HG02759 (cell line): Measurements from ENCODE around the gene MAPKAP1.

Experiments used
- ATAC-seq: cut with Tn5 transposase; IDR thresholded peaks from one replicate; pipeline ENCODE4 v1.9.1; 2021; ENCODE audit warnings: mild to moderate bottlenecking, moderate library complexity; ENCODE audit not compliant: unreplicated experiment

The MAPKAP1 gene

DNA sequence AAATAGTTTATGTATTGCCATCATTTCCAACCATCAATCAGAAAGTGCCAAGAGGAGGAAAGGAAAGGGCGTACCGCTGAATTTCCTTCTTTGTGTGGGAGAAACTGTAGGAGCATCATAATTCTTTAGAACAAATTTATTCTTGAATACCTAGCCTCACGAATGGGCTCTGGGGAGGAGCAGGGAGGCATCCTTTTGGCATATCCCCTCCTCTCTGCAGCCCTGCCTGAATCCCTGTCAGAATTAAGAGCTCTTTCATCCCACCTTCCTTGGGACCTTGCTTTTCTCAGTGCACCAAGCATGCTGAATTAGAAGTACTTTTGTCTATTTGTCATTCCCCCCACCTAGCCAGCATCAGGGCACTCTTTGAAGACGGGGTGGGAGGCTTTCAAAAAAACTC, 189.4 kb downstream of the MAPKAP1 start:
- ATAC-seq, result no peak

DNA sequence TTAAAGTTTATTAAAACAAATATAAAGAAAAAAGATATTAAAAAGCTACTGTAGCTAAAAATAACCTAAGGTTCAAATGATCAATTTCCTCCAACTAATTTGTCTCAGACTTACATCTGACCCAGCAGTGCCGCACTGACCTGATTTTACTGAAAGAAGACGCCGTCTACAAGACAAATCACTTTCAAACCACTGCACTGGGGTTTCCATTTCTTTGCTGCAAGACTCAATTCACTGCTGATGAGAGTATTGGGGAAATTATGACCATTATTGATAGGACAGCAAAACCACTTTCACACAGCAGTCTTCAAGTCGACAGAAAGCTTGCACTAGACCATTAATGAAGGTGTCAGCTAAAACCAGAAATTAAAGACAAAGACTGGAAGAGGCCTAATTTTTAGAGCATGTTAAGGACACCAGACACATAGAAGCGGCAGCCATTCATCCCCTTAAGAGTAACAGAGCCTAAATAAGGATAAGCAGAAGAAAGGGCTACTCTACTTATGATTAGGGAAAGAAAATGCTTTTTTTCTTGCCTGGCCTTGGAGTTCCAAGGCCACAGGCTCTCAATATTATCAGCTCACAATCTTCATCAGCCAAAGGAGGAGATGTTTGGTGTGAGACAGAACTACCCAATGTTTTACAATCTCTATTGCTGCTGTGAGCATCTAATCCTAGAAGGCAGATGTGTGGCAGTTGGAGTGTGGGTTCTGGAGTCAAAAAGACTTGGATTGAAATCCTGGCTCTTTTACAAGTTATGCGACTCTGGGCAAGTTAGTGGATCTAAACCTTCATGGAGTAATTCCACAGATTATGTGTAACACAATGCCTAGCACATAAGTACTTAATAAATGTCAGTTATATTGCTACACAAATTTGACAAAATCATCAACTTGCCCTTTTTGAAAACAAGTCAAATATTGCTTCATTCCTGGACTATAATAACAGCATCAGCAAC, 190.7 kb downstream of the MAPKAP1 start:
- ATAC-seq, result no peak

GRCh38 chr9:125515281-125515680, 191.7 kb downstream of the MAPKAP1 start:
- ATAC-seq, result no peak

GRCh38 chr9:125514468-125514867, 192.5 kb downstream of the MAPKAP1 start:
- ATAC-seq, result no peak

DNA sequence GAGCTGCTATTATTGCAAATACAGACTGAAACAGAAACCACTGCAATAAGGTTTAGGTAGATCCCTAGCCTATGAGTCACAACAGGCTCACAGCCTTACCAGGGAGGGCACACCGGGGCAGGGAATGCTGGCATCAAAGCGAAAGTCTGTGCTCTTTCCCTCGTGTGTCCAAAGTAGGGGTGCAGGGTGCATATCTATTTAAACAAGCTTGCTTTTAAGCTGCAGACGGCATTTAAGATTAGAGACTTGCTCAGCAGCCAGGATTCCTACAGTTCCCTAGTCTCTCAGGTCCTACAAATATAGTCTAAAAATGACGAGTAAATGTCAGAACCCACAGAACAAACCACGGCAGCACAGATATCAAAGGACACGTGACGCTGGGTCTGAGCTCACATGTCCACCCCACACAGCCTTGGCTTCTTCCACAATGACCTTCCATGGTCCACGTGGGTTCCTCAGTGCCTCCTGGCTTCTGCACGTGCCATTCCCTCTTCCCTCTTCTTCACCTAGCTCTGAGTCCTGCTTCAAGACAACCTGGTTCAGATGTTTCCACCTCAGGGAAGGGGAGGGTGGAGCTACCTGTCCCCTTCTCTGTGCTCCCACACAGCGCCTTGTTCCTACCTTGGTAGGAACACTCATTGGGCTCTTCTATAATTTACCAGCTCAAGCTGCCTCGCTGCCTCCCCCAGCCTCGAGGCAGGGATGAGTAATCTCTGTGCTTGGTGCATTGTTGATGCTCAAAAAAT, 193.2 kb downstream of the MAPKAP1 start:
- ATAC-seq, result peak; percentile 95

- peak; percentile 7 for ATAC-seq
Measured at GRCh38 chr9:125513303-125513667, 193.7 kb downstream of the MAPKAP1 start.

DNA sequence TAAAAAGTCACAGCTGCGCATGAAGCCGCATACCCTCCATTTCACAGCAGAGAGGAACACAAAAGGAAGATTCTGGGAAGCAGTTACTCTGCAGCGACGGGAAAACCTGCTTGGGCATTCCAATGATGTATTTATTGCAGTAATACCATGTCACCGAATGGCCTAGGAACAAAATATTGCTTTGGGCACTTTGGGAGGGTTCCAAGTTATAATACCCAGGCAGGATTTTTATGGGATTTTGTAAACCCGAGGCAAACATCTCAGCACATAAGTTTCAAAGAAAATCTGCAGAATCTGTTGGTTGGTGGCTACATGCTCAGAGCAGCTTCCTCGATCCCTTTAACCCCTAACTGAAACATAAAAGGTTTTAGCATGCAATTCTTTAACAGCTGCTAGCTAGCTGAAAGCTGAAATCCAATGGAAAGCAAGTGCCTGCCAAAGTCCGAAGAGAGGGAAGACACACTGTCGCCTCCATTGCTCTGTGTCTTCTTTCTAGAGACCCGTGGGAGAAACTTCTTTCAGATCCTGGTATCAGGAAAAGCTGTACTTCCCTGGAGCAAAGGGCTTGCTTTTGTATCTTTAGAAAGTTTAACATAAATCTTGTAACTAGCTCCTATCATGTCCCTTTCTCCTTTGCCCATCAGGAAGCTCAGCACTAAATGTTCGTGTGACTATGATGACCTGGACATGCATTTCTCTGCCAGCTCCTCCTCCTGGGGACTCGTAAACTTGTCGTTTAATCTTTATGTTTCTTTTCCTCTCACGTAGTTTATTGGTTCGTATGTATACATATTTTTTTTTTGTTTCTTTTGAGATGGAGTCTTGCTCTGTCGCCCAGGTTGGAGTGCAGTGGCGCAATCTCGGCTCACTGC, 195.0 kb downstream of the MAPKAP1 start:
- no peak for ATAC-seq

- ATAC-seq, result no peak
Measured at GRCh38 chr9:125510980-125511379, 196.0 kb downstream of the MAPKAP1 start.

- ATAC-seq, result no peak
Measured at GRCh38 chr9:125509476-125509875, 197.5 kb downstream of the MAPKAP1 start.

- no peak for ATAC-seq
Measured at GRCh38 chr9:125508249-125508648, 198.8 kb downstream of the MAPKAP1 start.

- no peak for ATAC-seq
Measured at GRCh38 chr9:125507226-125507625, 199.8 kb downstream of the MAPKAP1 start.

GRCh38 chr9:125505988-125506438, 201.0 kb downstream of the MAPKAP1 start:
- ATAC-seq, result no peak

- no peak for ATAC-seq
Measured at GRCh38 chr9:125504616-125505015, 202.4 kb downstream of the MAPKAP1 start.

- no peak for ATAC-seq
Measured at GRCh38 chr9:125497906-125498305, 209.1 kb downstream of the MAPKAP1 start.

GRCh38 chr9:125497478-125497877, 209.5 kb downstream of the MAPKAP1 start:
- ATAC-seq, result no peak

DNA sequence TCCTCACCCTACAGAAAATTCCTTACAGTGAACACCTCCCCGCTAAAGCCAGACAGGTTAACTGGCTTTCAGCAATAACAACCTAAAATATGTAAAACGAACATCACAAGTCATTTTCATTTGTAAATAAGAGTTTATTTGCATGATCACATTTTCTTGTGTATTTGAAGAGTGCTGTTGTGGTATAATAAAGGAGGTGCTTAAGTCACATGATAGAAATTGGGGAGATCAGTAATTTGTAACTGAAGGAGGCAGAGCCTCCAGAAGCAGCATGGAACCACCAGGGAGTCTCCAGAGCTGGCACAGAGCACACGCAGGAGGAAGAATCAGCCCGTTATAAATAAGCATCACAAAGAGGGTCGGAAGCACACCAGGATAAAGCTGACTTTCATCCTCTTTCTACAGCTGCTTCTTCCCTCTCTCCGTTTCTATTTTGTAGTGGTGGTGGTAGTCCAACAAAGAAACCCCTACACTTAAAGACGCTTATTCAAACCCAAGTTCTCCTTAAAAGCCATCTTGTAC, 210.6 kb downstream of the MAPKAP1 start:
- no peak for ATAC-seq

- ATAC-seq, result peak; percentile 61
Measured at GRCh38 chr9:125495172-125496119, 211.6 kb downstream of the MAPKAP1 start.

DNA sequence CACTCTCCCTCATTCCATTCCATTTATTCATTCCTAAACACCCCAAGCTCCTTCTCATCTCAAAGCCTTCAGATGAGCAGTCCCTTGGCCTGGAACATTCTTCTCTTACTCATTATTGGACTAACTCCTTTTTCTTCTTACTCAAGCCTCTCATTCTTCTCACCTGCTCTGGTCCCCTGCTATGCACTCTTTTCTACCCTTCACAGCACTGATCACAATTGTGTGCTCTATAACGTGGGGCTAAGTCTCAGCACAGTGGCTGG, 212.4 kb downstream of the MAPKAP1 start:
- ATAC-seq, result no peak

DNA sequence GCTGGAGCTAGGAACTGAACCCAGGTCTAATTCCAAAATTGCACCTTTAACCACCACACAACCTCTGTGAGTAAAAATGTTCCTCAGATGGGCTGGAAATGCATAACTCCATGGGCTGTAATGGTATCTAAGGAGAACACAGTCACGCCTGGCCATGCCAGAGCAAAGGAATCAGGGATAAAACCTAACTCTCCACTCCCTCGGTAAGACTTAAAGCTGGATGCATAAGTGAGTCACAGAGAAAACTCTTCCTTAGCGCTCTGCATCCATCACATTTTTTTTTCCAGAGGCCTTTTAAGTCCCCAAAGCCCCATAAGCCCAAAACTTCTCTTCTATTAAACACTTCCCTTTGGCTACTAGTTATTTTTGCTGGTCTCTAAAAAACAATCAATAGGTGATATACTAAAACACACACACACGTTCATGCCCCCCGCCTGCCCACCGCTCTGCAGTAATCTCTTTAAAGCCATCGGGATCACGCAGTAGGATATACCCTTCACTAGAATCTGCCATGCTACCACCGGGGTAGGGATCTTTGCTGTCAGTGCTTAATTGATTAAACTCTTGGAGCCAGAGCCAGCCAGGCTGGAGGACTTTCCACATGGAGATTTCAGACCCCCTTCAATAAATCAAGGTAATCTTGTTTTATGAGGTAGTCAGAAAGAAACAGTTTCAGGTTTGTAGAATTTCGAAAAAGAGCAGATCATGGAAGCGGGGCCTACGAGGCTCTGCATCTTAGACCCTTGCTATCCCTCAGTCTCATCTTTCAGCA, 212.9 kb downstream of the MAPKAP1 start:
- no peak for ATAC-seq
